Upper lobe of right lung (tissue), 1 donor: Measurements from ENCODE around the gene GALNT6. TPM values are rescaled to one million over a fixed set of nuclear protein-coding genes. Genes with fewer than 3 reads are reported as not detected.
"Not testable (repeated sequence)": the region's sequence is repeated elsewhere in the genome, so short reads cannot be mapped to it uniquely, and the experiment has no call there.

Experiments used
- ATAC-seq: fragments of 200-7000 bp; cut with Tn5 transposase; one replicate; pipeline ENCODE4 v1.9.1; 2020; ENCODE audit warnings: mild to moderate bottlenecking, moderate library complexity
- DNase-seq: peaks from one replicate; pipeline ENCODE4 v3.0.0-alpha.2; 2020
- H3K27ac ChIP-seq: fragments of 200-600 bp; one replicate; pipeline ENCODE4 v1.8.0; 2022
- H3K27me3 ChIP-seq: fragments of 200-600 bp; one replicate; pipeline ENCODE4 v1.8.0; 2022; ENCODE audit warnings: mild to moderate bottlenecking
- H3K36me3 ChIP-seq: fragments of 200-600 bp; one replicate; pipeline ENCODE4 v1.8.0; 2022
- H3K4me1 ChIP-seq: fragments of 200-600 bp; one replicate; pipeline ENCODE4 v1.8.0; 2022
- H3K4me3 ChIP-seq: fragments of 200-600 bp; one replicate; pipeline ENCODE4 v1.8.0; 2022; ENCODE audit warnings: mild to moderate bottlenecking
- H3K9me3 ChIP-seq: fragments of 200-600 bp; one replicate; pipeline ENCODE4 v1.8.0; 2022
- CTCF ChIP-seq: fragments of 200-600 bp; IDR thresholded peaks from one replicate; pipeline ENCODE4 v1.8.0; 2022; ENCODE audit warnings: antibody characterized with exemption
- intact Hi-C: fragments of 100-400 bp; cut with DNase I; formaldehyde crosslinking; loops from one replicate; pipeline ENCODE4 v1.11.0; 2022
- total RNA-seq: library from RNA; stranded (reverse); fragmentation: NEBNext Ultra II Directional; extraction: Animal tissue kit (Norgen Biotek cat#: 25700); gene quantifications from one replicate; pipeline ENCODE4 v1.2.1, GENCODE V29; 2021
- donor health status: DM: no; HTN: yes; CAD: no; lungs with severe emphysema.

GALNT6 gene
- total RNA-seq, 1 donor from 2014 or later: 16.6 TPM

GRCh38 chr12:51320695-51321320 is 70.4 kb downstream of the GALNT6 start:
- ATAC-seq (no peak), DNase-seq (no peak)
- Histone ChIP-seq H3K4me3 (no peak overlapping the region), H3K9me3 (no peaks in the 10 kb centered on the region), H3K27ac (no peak overlapping the region), H3K4me1 (peaks cover 13% of the 10 kb centered on the region), H3K27me3 (no peaks in the 10 kb centered on the region), H3K36me3 (no peaks in the 10 kb centered on the region)
- TF ChIP-seq CTCF: no peak
- intact Hi-C loops: no loop called here

GRCh38 chr12:51320311-51320694 is 70.9 kb downstream of the GALNT6 start:
- Histone ChIP-seq H3K27me3 (no peaks in the 10 kb centered on the region), H3K27ac (no peak overlapping the region), H3K36me3 (no peaks in the 10 kb centered on the region), H3K9me3 (no peaks in the 10 kb centered on the region), H3K4me1 (peaks cover 9% of the 10 kb centered on the region), H3K4me3 (no peak overlapping the region)
- intact Hi-C loops: no loop called here
- no peak for TF ChIP-seq CTCF
- DNase-seq (no peak), ATAC-seq (no peak)

- H3K9me3 ChIP-seq: no peaks in the 10 kb centered on the region
Observed at GRCh38 chr12:51318846-51319599, 72.2 kb downstream of the GALNT6 start.

GRCh38 chr12:51318057-51318806 is 73.0 kb downstream of the GALNT6 start:
- H3K27ac ChIP-seq, ATAC-seq, H3K36me3 ChIP-seq, H3K4me1 ChIP-seq, H3K4me3 ChIP-seq, H3K27me3 ChIP-seq, H3K9me3 ChIP-seq, intact Hi-C loops, DNase-seq: not testable (repeated sequence)

More at GRCh38 chr12:51318846-51319599, 72.2 kb downstream of the GALNT6 start:
- TF ChIP-seq CTCF: no peak
- DNase-seq: no peak
- H3K4me1 ChIP-seq: peaks cover 4% of the 10 kb centered on the region
- intact Hi-C loops: no loop called here
- H3K27ac ChIP-seq: peak overlapping the region; percentile 53
- peak; percentile 89 for ATAC-seq
- no peaks in the 10 kb centered on the region for H3K36me3 ChIP-seq
- H3K27me3 ChIP-seq: no peaks in the 10 kb centered on the region
- H3K4me3 ChIP-seq: no peak overlapping the region

- no peak for TF ChIP-seq CTCF
- no peak overlapping the region for H3K27ac ChIP-seq
- H3K9me3 ChIP-seq: no peaks in the 10 kb centered on the region
- H3K36me3 ChIP-seq: no peaks in the 10 kb centered on the region
- no peak overlapping the region for H3K4me3 ChIP-seq
- ATAC-seq (no peak), DNase-seq (no peak)
- no peaks in the 10 kb centered on the region for H3K4me1 ChIP-seq
- intact Hi-C loops: no loop called here
- no peaks in the 10 kb centered on the region for H3K27me3 ChIP-seq
Observed at GRCh38 chr12:51311389-51311788, 79.8 kb downstream of the GALNT6 start.
